Measurements from ENCODE around the gene NPHP4.

Gene NPHP4

DNA sequence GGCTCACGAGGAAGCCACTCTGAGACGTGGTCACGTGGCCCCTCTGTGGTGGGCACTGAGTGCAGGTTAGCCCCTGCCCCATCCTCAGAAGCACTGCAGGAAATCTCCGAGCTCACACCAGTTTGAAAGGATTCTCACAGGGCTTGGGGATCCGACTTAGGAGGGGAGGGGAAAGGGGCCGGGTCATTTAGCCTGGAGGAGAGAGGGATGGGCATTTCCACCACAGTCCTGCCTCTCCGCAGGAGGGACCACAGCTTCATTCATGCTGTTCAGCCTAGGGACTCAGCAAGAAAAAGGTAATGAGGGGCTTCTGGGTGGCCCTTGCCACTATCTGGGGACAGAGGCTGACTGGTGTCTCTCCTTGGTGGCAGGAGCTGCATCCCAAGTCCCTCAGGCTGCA is 126.5 kb downstream of the NPHP4 start:
- H3K9ac ChIP-seq (ENCODE audit: low read length in 2 of 2): no peak overlapping the region
- peaks cover 0 to 2% of the 10 kb centered on the region in 2 donors for H3K9me3 ChIP-seq (ENCODE audit: control insufficient read depth in 2 of 2, low read length in 2 of 2)
- no peak overlapping the region for H3K27ac ChIP-seq (ENCODE audit: low read length)
- H3K4me3 ChIP-seq (ENCODE audit: low read length in 2 of 2): no peak overlapping the region
- no peaks in the 10 kb centered on the region for H3K27me3 ChIP-seq (ENCODE audit: control insufficient read depth in 1 of 2, insufficient read depth in 2 of 2, low read length in 2 of 2)
- peaks cover 2 to 19% of the 10 kb centered on the region in 2 donors for H3K36me3 ChIP-seq (ENCODE audit: control insufficient read depth in 2 of 2, insufficient read depth in 2 of 2, low read length in 2 of 2)
- H3K4me1 ChIP-seq (ENCODE audit: control insufficient read depth, insufficient read depth, low read length): no peaks in the 10 kb centered on the region

- no peaks in the 10 kb centered on the region for H3K4me1 ChIP-seq (ENCODE audit: control insufficient read depth, insufficient read depth, low read length)
- no peak overlapping the region for H3K9ac ChIP-seq (ENCODE audit: low read length in 2 of 2)
- H3K27me3 ChIP-seq (ENCODE audit: control insufficient read depth in 1 of 2, insufficient read depth in 2 of 2, low read length in 2 of 2): no peaks in the 10 kb centered on the region
- H3K36me3 ChIP-seq (ENCODE audit: control insufficient read depth in 2 of 2, insufficient read depth in 2 of 2, low read length in 2 of 2): peaks cover 2 to 15% of the 10 kb centered on the region in 2 donors
- no peak overlapping the region for H3K4me3 ChIP-seq (ENCODE audit: low read length in 2 of 2)
- H3K27ac ChIP-seq (ENCODE audit: low read length): no peak overlapping the region
- H3K9me3 ChIP-seq (ENCODE audit: control insufficient read depth in 2 of 2, low read length in 2 of 2): no peaks in the 10 kb centered on the region
Observed at GRCh38 chr1:5865056-5865455, 127.2 kb downstream of the NPHP4 start.

DNA sequence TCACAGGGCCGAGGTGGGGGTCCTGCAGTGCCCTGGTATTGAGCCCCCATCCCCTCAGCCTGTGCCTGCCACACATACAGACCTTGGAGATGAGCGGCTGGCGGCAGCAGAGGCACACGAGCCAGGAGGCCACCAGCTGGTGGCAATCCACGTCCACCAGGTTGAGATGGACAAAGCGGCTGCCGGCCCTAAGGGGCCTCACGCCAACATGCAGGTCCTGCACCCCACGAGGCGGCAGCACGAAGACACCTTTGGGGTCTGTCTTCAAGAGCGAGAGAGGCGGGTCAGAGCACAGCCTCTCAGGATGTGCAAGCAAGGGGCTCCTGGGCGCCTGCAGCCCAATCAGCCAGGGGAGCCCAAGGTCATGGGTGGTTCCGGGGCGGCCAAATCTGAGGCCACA is 128.0 kb downstream of the NPHP4 start:
- Histone ChIP-seq H3K4me1 (ENCODE audit: control insufficient read depth, insufficient read depth, low read length) (no peaks in the 10 kb centered on the region), H3K27me3 (ENCODE audit: control insufficient read depth in 1 of 2, insufficient read depth in 2 of 2, low read length in 2 of 2) (no peaks in the 10 kb centered on the region), H3K27ac (ENCODE audit: low read length) (no peak overlapping the region), H3K36me3 (ENCODE audit: control insufficient read depth in 2 of 2, insufficient read depth in 2 of 2, low read length in 2 of 2) (peaks cover 2 to 15% of the 10 kb centered on the region in 2 donors), H3K9ac (ENCODE audit: low read length in 2 of 2) (no peak overlapping the region), H3K4me3 (ENCODE audit: low read length in 2 of 2) (no peak overlapping the region), H3K9me3 (ENCODE audit: control insufficient read depth in 2 of 2, low read length in 2 of 2) (no peaks in the 10 kb centered on the region)

DNA sequence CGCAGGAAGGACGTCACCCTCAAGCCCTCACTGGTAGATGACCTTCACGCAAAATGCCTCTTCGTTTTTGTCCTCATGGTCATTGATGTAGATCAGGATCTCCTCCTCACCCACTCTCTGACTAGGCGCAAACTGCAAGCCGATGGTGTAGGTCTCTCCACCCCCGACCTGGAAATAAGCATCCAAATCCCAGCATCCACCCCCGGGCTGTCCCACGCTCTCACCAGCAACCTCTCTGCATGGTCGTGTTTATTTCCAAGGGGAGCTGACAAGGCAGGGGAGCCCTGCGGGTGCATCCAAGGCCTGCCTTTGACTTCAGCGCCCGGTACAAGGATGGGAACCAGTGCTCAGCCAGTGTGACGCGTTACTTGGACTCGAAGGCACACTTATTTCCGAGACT is 129.0 kb downstream of the NPHP4 start:
- no peak overlapping the region for H3K9ac ChIP-seq (ENCODE audit: low read length in 2 of 2)
- H3K4me3 ChIP-seq (ENCODE audit: low read length in 2 of 2): no peak overlapping the region
- H3K27me3 ChIP-seq (ENCODE audit: control insufficient read depth in 1 of 2, insufficient read depth in 2 of 2, low read length in 2 of 2): no peaks in the 10 kb centered on the region
- H3K36me3 ChIP-seq (ENCODE audit: control insufficient read depth in 2 of 2, insufficient read depth in 2 of 2, low read length in 2 of 2): peaks cover 2 to 15% of the 10 kb centered on the region in 2 donors
- H3K9me3 ChIP-seq (ENCODE audit: control insufficient read depth in 2 of 2, low read length in 2 of 2): no peaks in the 10 kb centered on the region
- H3K4me1 ChIP-seq (ENCODE audit: control insufficient read depth, insufficient read depth, low read length): no peaks in the 10 kb centered on the region
- H3K27ac ChIP-seq (ENCODE audit: low read length): no peak overlapping the region

DNA sequence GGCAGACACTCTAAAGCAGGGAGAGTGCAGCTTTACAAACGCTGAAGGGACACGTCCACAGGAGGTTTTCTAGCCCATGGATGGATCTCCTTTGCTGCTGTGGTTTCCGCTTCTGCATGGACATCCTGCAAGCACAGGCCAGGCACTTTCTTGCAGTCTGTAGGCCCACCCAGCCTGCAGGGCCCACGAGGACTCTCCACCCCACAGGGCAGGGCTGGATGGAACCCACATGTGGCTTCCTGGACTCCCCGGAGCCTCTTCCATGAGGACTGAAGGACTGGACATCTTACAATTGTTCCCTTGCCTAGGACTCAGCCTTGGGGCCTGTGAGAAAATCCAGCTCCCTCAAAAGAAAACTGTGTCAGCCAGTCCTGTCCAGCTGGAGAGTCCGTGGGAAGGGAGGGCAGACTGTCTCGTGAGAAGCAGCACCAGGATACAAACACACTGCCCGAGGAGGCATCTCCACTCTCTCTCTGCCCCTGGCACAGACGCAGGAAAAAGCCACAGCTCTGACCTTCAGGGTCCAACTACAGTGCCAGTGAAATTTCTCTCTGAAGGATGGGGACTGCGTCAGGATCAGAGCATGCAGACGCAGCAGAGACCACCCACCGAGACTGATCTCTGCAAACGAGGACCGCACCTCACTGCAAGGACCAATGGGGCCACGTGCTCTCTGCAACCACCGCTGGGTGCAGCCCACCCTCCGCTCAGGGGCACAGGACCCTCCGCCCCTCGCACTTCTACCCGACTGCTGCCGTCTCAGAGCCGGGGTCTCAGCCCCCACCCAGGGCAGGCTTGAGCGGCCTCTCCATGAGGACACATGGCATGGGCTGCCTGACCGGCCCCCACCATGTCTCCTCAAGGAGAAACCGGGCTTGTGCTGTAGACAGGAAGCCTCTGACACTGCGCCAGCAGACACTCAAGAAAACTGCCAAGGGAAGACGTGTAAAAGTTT is 130.1 kb downstream of the NPHP4 start:
- peaks cover 2 to 12% of the 10 kb centered on the region in 2 donors for H3K36me3 ChIP-seq (ENCODE audit: control insufficient read depth in 2 of 2, insufficient read depth in 2 of 2, low read length in 2 of 2)
- no peaks in the 10 kb centered on the region for H3K27me3 ChIP-seq (ENCODE audit: control insufficient read depth in 1 of 2, insufficient read depth in 2 of 2, low read length in 2 of 2)
- H3K9me3 ChIP-seq (ENCODE audit: control insufficient read depth in 2 of 2, low read length in 2 of 2): no peaks in the 10 kb centered on the region
- H3K9ac ChIP-seq (ENCODE audit: low read length in 2 of 2): no peak overlapping the region
- H3K4me1 ChIP-seq (ENCODE audit: control insufficient read depth, insufficient read depth, low read length): no peaks in the 10 kb centered on the region
- no peak overlapping the region for H3K4me3 ChIP-seq (ENCODE audit: low read length in 2 of 2)
- no peak overlapping the region for H3K27ac ChIP-seq (ENCODE audit: low read length)

DNA sequence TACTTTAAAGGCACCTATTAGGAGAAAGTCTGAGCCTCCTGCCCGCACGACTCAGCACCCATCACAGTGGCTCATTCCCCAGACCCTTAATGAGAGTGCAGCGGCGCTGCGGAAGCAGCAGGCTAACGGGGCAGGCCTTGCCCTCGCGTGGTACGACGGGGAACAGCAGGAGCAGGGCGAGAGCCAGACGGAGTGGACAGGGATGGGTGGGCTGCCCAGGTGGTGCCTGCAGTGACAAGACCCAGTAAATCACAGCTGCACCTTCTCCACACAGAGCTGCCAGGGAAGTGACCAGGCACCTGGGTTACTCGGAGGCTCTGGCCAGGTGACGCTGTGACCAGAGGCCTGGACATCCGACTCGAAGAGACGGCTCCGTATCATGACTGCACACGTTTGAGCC is 131.9 kb downstream of the NPHP4 start:
- no peaks in the 10 kb centered on the region for H3K27me3 ChIP-seq (ENCODE audit: control insufficient read depth in 1 of 2, insufficient read depth in 2 of 2, low read length in 2 of 2)
- H3K4me3 ChIP-seq (ENCODE audit: low read length in 2 of 2): no peak overlapping the region
- no peaks in the 10 kb centered on the region for H3K4me1 ChIP-seq (ENCODE audit: control insufficient read depth, insufficient read depth, low read length)
- no peaks in the 10 kb centered on the region for H3K9me3 ChIP-seq (ENCODE audit: control insufficient read depth in 2 of 2, low read length in 2 of 2)
- H3K27ac ChIP-seq (ENCODE audit: low read length): no peak overlapping the region
- H3K36me3 ChIP-seq (ENCODE audit: control insufficient read depth in 2 of 2, insufficient read depth in 2 of 2, low read length in 2 of 2): peaks cover 2 to 12% of the 10 kb centered on the region in 2 donors
- H3K9ac ChIP-seq (ENCODE audit: low read length in 2 of 2): no peak overlapping the region

DNA sequence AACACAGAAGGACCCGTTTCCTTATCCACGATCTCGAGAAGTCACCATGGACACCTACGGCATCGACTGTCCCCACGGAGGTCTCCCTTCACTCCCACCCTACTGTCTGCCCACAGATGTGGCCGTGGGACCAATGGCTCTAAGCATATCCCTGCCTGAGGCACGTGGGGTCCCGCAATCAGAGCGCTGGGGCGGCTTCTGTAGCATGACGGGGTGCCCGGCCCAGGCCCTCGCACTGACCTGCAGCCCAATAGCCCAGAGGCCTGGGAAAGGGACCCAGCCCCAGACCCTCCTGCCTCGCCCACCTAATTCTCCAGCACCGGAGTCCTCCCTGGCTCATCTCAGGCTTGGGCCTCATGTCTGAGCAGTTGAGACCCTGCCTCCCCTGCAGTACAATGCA is 132.5 kb downstream of the NPHP4 start:
- no peak overlapping the region for H3K9ac ChIP-seq (ENCODE audit: low read length in 2 of 2)
- no peak overlapping the region for H3K27ac ChIP-seq (ENCODE audit: low read length)
- H3K36me3 ChIP-seq (ENCODE audit: control insufficient read depth in 2 of 2, insufficient read depth in 2 of 2, low read length in 2 of 2): peaks cover 2 to 12% of the 10 kb centered on the region in 2 donors
- H3K4me1 ChIP-seq (ENCODE audit: control insufficient read depth, insufficient read depth, low read length): no peaks in the 10 kb centered on the region
- H3K27me3 ChIP-seq (ENCODE audit: control insufficient read depth in 1 of 2, insufficient read depth in 2 of 2, low read length in 2 of 2): no peaks in the 10 kb centered on the region
- no peaks in the 10 kb centered on the region for H3K9me3 ChIP-seq (ENCODE audit: control insufficient read depth in 2 of 2, low read length in 2 of 2)
- no peak overlapping the region for H3K4me3 ChIP-seq (ENCODE audit: low read length in 2 of 2)

DNA sequence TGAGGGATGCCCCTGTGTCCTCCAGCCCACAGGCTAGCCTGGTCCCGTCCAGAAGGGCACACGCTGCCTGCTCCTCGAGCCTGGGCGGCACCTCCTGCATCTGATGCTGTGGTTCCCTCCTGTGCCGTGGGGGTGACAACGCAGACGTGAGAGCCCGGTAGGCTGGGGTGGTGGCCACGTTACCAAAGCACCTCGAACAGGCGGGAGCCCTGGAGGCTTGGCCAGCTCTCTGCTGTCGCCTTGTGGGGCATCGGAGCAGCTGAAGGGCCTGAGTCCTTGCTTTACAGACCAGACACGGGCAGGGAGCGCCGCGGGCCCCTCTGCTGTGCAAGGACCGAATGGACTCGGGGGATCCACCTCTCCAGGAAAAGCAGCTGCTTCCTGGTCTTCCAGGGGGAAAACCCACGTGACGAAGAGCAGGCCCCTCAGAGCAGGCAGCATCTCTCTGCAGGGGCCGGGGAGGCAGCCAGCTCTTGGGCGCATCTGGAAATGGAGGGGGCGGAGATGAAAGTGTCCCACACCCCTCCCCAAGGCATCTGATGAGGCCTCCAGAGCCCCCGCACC is 133.3 kb downstream of the NPHP4 start:
- no peaks in the 10 kb centered on the region for H3K27me3 ChIP-seq (ENCODE audit: control insufficient read depth in 1 of 2, insufficient read depth in 2 of 2, low read length in 2 of 2)
- peaks cover 2 to 11% of the 10 kb centered on the region in 2 donors for H3K36me3 ChIP-seq (ENCODE audit: control insufficient read depth in 2 of 2, insufficient read depth in 2 of 2, low read length in 2 of 2)
- no peak overlapping the region for H3K9ac ChIP-seq (ENCODE audit: low read length in 2 of 2)
- H3K27ac ChIP-seq (ENCODE audit: low read length): no peak overlapping the region
- H3K9me3 ChIP-seq (ENCODE audit: control insufficient read depth in 2 of 2, low read length in 2 of 2): no peaks in the 10 kb centered on the region
- no peak overlapping the region for H3K4me3 ChIP-seq (ENCODE audit: low read length in 2 of 2)
- no peaks in the 10 kb centered on the region for H3K4me1 ChIP-seq (ENCODE audit: control insufficient read depth, insufficient read depth, low read length)

GRCh38 chr1:5858246-5858645 is 134.0 kb downstream of the NPHP4 start:
- Histone ChIP-seq H3K9me3 (ENCODE audit: control insufficient read depth in 2 of 2, low read length in 2 of 2) (no peaks in the 10 kb centered on the region), H3K4me3 (ENCODE audit: low read length in 2 of 2) (no peak overlapping the region), H3K4me1 (ENCODE audit: control insufficient read depth, insufficient read depth, low read length) (no peaks in the 10 kb centered on the region), H3K27ac (ENCODE audit: low read length) (no peak overlapping the region), H3K27me3 (ENCODE audit: control insufficient read depth in 1 of 2, insufficient read depth in 2 of 2, low read length in 2 of 2) (no peaks in the 10 kb centered on the region), H3K36me3 (ENCODE audit: control insufficient read depth in 2 of 2, insufficient read depth in 2 of 2, low read length in 2 of 2) (peaks cover 2 to 8% of the 10 kb centered on the region in 2 donors), H3K9ac (ENCODE audit: low read length in 2 of 2) (no peak overlapping the region)

- H3K27me3 ChIP-seq (ENCODE audit: control insufficient read depth in 1 of 2, insufficient read depth in 2 of 2, low read length in 2 of 2): no peaks in the 10 kb centered on the region
- no peaks in the 10 kb centered on the region for H3K9me3 ChIP-seq (ENCODE audit: control insufficient read depth in 2 of 2, low read length in 2 of 2)
- H3K36me3 ChIP-seq (ENCODE audit: control insufficient read depth in 2 of 2, insufficient read depth in 2 of 2, low read length in 2 of 2): peaks cover 2 to 4% of the 10 kb centered on the region in 2 donors
- no peak overlapping the region for H3K27ac ChIP-seq (ENCODE audit: low read length)
- no peak overlapping the region for H3K4me3 ChIP-seq (ENCODE audit: low read length in 2 of 2)
- no peaks in the 10 kb centered on the region for H3K4me1 ChIP-seq (ENCODE audit: control insufficient read depth, insufficient read depth, low read length)
- no peak overlapping the region for H3K9ac ChIP-seq (ENCODE audit: low read length in 2 of 2)
Observed at GRCh38 chr1:5857508-5858090, 134.6 kb downstream of the NPHP4 start.
